H1 (cell line): ENCODE measurements around the gene SPDYC. TPM values are rescaled to one million over a fixed set of nuclear protein-coding genes. Genes with fewer than 3 reads are reported as not detected.

ENCODE experiments used
- CBX5 ChIP-seq: fragments of 300-800, 300-1000 bp; sonication (generic); IDR thresholded peaks from 2 replicates; pipeline ENCODE4 v1.7.1; 2016; ENCODE audit warnings: antibody characterized with exemption, low read length, low read depth
- EGR1 ChIP-seq: IDR thresholded peaks from 2 replicates; pipeline ENCODE4 v1.6.1; 2011; ENCODE audit warnings: low read depth, low read length, borderline replicate concordance
- HDAC2 ChIP-seq, 2 experiments: fragments of 300-600 bp in 1 of 2; sonication (generic) in 1 of 2; IDR thresholded peaks; 2 replicates each; pipeline ENCODE4 v1.6.1; 2011 to 2012; ENCODE audit warnings: low read depth in 2 of 2, low read length in 2 of 2, mild to moderate bottlenecking in 2 of 2, moderate library complexity in 2 of 2, borderline replicate concordance in 1 of 2, inconsistent platforms in 1 of 2
- KDM4A ChIP-seq: IDR thresholded peaks from one replicate; pipeline ENCODE4 v1.7.1; 2012; ENCODE audit warnings: low read depth, mild to moderate bottlenecking, moderate library complexity, low read length, inconsistent platforms; ENCODE audit not compliant: severe bottlenecking
- MAFK ChIP-seq: IDR thresholded peaks from 2 replicates; pipeline ENCODE4 v1.6.1; 2012; ENCODE audit warnings: low read depth, mild to moderate bottlenecking, improper control_type of control experiment, low read length
- RNF2 ChIP-seq: fragments of 200-900, 300-1000 bp; sonication (generic); IDR thresholded peaks from 2 replicates; pipeline ENCODE4 v1.7.1; 2016; ENCODE audit warnings: borderline replicate concordance, low read depth, mild to moderate bottlenecking, antibody characterized with exemption, low read length; ENCODE audit not compliant: poor library complexity, severe bottlenecking; ENCODE audit errors: missing control alignments
- polyA plus RNA-seq, 7 experiments: library from polyadenylated mRNA; depleted of rRNA in 3 of 7; stranded (reverse) in 5 of 7; unstranded in 2 of 7; fragments of >200 nt in 5 of 7; fragments of 200-250 nt in 2 of 7; gene quantifications; 1 replicate in 5 of 7; 2 replicates in 1 of 7; 4 replicates in 1 of 7; pipeline versions ENCODE4 v1.2.1 to v1.2.3, GENCODE V29; 2011 to 2013; ENCODE audit warnings: missing spikeins in 2 of 7, mixed read lengths in 2 of 7
- total RNA-seq: library from RNA; stranded (reverse); fragmentation: NEBNext Ultra II Directional; extraction: Animal tissue kit (Norgen Biotek cat#: 25700); gene quantifications from 2 replicates; pipeline ENCODE4 v1.2.1, GENCODE V29; 2021

Gene SPDYC
- total and polyA plus RNA-seq, 2 of the 8 experiments (the other 6 are each of a cell fraction or from before 2014, with no cell fraction given), result 0.15 TPM; not detected in 1

DNA sequence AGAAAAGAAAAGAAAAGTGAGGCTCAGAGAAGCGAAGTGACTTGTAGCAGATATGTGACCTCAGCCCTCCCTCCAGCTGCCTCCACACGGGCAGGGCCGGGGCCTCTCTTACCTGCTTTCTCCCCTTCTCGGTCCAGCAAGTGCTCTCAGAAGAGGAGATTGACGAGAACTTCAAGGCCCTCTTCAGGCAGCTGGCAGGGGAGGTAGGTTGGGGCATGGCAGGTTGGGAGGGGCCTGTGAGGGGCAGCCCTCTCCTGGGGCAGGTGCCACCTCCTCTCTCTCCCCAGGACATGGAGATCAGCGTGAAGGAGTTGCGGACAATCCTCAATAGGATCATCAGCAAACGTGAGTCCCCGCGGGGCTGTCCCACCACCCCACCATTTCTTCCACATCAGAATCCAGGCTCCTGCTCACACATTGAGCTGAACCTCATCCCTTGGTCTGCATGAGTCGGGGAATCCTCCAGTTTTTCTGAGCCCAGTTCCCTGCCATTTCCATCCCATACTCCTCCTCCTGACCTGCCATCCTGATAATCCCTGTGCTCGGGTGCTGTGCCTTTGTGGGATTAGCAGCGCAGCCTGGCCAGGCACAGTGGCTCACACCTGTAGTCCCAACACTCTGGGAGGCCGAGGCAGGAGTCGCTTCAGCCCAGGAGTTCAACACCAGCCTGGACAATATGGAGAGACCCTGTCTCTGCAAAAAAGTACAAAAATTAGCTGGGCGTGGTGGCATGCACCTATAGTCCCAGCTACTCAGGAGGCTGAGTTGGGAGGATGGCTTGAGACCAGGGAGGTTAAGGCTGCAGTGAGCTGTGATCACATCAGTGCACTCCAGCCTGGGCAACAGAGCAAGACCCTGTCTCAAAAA, 38.1 kb downstream of the SPDYC start (continued):
- no peak for TF ChIP-seq HDAC2 (IDR thresholded peaks at IDR 0.05; ENCODE audit: borderline replicate concordance in 1 of 2, low read depth in 2 of 2, low read length in 2 of 2)
- no peak for TF ChIP-seq EGR1
- TF ChIP-seq RNF2, result no peak
- TF ChIP-seq CBX5, result no peak
- no peak for TF ChIP-seq KDM4A
- TF ChIP-seq MAFK, result no peak
- TF ChIP-seq, all 59 proteins: peak for 0
